Measurements from ENCODE around the gene DPEP2NB.

GRCh38 chr16:67987460-67988160 lies 28.1 kb downstream of the DPEP2NB start:
- TF ChIP-seq POLR2AphosphoS5 (IDR thresholded peaks at IDR 0.05; ENCODE audit: low read depth, low read length) (no peak), TAF1 (IDR thresholded peaks at IDR 0.05; ENCODE audit: borderline replicate concordance, insufficient read depth, low read length) (no peak), REST (IDR thresholded peaks at IDR 0.05; ENCODE audit: insufficient read depth in 1 of 2, low read depth in 2 of 2, low read length in 2 of 2) (no peak), SIN3A (IDR thresholded peaks at IDR 0.05; ENCODE audit: borderline replicate concordance, insufficient read depth, low read length) (no peak), FOXP2 (optimal IDR thresholded peaks at IDR 0.05; ENCODE audit: borderline replicate concordance, extremely low read depth, extremely low read length, insufficient read depth) (no peak)
